ENCODE measurements around the gene TRNT1. TPM values are rescaled to one million over a fixed set of nuclear protein-coding genes. Genes with fewer than 3 reads are reported as not detected.
A peak's percentile ranks its signal among the peaks of the same experiment; 100 is the strongest.

Gene TRNT1
- polyA plus RNA-seq, 4 donors: 28.9 to 37.2 (median 34.5) TPM

DNA sequence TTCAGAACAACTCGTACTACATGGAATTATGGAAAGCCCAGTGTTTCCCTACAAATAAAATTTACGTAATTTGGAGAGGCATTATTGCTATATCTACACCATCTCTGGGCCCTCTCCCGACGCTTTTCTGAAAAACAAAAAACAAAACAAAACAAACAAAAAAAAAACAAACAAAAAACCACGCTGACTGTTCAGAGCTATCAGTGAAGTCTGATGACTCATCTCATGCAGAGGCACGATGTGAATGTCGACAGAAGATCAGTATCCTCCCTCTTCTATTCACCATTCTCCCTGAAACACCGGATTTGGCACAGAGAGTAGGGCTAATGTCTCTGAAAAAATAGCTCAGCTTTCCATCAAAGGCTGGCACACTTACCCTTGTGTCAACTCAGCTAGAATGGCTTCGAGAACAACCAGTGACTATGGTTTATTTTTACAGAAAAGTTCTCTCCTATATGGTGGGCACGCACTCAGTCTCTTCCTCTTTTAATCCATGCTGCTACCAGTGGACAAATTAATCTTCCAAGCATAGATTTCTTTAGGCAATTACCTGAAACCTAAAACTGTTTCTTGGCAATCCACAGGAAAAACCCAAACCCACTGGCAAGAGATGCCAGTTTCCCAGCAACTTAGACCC lies 51.2 kb downstream of the TRNT1 start:
- no peak for DNase-seq (ENCODE audit: low read depth in 4 of 4, low spot score in 3 of 4)

DNA sequence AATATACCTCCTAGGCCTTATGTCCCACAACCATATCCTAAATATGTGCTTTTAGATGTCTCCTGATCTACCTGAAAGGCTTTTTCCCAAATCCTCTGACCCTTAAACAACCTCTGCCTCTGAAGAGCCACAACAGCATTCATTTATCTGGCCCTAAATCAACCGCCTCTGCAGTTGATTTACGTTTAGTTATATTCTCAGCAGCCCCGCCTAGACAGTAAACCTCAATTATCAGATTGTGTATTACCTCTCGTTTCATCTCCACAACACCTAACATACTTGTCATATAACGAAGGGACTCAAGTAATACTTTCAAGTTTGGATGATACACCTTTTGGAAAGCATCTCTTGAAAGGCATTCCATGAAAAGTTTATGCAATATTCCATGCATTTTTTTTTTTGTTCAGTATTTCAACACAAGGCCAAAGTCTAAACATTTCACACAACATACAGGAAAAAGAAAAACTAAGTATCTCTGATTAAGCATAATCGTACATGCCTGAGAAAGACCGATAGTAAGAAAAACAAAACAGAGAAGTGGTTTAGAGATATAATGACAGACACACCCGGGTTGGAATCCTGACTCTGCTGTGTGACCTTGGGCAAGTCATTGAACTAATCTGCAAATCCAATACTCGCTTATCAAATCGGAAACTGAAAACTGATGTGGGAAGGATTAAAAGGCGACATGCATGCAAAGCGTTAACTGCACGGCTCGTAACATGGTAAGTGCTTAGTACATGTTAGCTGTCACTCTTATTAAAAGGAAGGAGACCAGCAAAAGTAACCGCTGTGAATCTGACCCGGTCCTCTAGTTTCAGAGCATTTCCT lies 52.0 kb downstream of the TRNT1 start:
- no peak for DNase-seq (ENCODE audit: low read depth in 4 of 4, low spot score in 3 of 4)

DNA sequence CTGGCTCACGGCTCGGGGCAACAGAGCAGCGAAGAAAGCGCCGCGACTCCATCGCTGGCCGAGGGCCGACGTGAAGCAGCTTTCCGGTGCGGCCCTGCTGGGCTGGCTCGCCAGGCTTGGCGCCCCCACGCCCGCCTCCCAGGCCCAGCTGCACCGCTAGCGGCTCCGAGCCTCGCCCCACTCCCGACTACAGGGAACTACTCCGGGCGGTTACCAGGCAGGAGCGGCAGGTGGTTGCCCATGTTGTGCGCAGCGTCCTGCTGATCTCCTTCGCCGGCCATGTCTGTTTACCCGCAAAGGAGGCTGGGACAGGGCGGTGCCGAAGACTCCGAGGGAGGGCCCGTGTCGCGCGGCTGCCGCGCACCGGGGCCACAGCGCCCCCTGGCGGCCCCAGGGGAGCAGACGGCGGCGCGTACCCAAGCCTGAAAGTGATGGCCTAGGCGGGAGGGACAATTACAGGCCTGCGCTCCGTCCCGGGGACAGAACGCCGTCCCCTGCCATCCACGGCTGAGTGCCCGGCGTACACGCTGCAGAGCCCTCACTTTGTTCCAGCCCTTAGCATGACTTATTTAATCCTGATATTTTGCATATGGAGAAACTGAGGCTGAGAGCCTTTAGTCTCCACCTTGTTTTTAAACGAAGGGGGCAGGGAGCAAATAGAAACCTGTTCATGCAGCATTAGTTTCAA lies 52.8 kb downstream of the TRNT1 start, which contains the start of gene CRBN:
Gene CRBN, minus strand, starts transcription at position 285 of the 688 bp plus-strand sequence. Its CDS starts 4 bp downstream, at position 281.
- peak; percentile 74 to 85 (median 77) for DNase-seq (ENCODE audit: low read depth in 4 of 4, low spot score in 3 of 4)

DNA sequence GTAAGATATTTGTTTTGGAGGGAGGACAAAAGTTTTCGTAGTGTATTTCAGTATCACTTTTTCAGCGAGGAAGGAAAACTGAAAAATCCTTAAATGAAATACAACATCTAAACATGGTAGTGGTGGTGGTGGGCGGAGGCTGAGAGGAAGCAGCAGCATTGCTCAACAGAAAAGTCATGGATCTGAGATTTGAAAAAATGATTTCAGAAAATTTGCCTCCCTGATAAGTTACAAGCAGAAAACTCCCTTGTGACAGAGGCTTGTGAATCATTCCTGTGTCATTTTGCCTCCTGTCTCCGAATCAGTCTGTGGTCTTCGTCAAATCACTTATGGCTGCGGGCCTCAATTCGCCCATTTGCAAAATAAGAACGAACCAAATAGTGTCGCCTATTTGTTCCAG lies 53.7 kb downstream of the TRNT1 start:
- DNase-seq (ENCODE audit: low read depth in 4 of 4, low spot score in 3 of 4): no peak

DNA sequence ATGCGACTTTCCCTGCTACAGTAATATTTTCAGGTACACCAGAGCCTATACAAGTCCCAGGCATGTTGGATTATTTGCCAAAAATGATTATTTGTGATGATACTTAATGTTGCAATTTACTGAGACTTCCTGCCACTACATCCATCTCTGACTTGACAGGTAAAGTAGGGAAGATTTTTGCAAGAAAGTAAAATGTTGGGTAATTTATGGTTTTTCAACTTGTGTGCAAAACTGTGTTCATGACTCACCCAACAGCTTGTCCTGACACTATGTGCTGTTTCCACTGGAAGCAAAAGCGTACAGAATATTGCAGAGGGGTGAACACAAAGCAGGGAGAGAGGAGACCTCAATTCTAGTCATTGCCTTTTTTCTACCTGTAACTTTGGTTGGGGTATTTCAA lies 58.1 kb downstream of the TRNT1 start:
- DNase-seq (ENCODE audit: low read depth in 4 of 4, low spot score in 3 of 4): no peak

DNA sequence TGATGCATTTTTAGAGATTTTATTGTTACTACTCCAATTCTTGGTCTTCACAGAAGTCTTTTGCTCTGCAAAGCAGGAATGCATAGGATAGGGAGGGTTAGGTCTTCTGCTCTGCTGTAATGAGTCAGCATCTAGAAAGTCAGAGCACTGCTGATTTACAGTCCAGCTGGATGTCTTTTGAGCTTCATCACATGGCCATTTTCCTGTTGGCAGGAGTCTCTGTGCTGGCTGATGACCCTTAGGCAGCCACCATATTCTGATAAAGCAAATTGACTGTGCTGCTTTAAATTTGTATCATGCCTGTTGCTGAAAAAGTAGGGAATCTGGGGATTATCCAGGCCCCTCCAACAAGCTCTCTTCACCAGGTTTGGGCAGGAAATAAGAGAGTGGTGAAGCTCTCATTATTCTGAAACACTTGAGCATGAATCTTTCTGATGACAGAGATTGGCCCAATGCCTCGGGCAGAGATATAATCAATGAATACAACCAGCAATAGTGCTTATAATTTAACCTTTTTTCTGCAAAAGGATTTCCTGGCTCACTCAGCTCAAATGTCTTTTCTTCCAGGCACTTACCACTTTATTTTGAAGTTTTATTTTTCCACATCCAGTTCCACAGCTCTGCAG lies 62.5 kb downstream of the TRNT1 start:
- DNase-seq (ENCODE audit: low read depth in 4 of 4, low spot score in 3 of 4): no peak

DNA sequence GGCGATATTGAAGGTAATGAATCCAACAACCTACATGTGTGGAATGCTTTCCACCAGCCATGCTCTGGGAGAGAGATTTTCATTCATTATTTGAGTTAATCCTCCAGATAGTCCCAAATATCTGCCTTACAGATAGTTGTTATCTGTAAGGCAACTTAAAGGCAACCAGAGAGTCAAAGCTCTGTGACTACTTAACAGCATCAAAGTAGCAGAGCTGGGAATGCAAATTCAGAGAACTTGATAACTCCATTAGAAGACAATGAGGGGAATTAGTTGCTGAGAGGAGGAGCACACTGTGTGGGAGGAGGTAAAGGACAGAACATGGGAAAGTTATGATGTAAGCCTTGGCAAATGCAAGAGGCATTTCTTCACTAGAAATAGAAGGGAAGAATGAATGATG lies 63.2 kb downstream of the TRNT1 start:
- DNase-seq (ENCODE audit: low read depth in 4 of 4, low spot score in 3 of 4): no peak

DNA sequence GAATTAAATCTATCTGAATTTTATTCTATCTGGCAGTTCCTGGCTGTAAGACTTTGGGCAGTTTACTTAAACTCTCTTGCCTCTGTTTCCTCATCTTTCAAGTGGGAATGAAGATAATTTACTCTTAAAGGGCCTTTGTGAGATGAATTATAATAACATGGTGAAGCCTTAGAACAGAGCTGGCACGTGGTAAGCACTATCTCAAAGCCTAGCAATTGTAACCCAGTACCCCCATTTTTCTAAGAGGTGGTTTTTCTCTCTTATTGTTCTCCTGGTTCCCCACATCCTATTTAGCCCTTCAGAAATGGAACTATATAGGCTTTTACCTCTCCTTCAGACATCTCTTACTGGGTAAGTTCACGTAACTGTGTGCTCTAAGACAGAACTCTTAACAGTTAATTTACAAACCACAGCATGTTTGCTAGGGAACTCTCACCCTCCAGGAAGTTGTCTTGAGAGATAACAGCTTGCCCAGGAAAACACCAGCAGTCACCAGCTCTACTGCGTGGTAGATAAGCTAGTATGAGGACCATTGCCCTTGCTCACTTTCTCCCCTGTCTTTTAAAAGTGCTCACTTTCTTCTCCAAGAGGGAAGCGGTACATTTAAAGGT lies 65.0 kb downstream of the TRNT1 start:
- no peak for DNase-seq (ENCODE audit: low read depth in 4 of 4, low spot score in 3 of 4)

DNA sequence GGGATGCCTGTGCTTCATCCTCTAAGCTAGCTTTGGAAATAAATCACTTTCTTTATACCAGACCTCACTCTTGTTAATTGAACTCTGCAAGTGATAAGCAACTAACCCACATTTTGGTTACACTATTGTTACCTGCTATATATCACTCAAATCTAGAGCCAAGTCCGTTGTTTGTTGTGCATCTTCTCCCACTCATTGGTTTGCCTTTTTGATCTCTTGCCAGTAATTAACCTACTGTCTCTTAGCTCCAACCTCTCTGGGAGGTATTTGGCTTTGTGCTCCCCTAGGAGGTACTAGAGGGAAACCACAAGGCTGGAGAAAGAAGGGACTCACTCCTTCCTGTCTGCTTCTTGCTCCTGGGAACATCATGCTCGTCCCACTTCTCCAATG lies 65.5 kb downstream of the TRNT1 start:
- DNase-seq (ENCODE audit: low read depth in 4 of 4, low spot score in 3 of 4): no peak

DNA sequence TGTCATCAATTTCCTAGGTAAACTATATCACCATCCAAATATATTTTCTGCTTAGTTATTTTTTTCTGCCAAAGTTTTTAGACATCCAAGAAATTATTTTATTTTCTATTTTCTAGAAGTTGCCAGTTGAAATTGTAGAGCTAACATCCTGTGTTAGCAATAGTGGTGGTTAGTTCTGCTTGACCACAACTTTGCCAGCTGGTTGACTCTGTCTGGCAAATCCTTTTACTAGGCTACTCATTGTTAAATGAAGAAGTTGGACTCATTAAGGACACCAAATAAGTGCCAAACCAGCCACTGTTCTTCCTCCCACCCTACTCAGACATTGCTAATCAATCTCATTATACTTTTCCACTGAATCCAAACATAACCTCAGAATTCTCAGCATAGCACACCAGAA lies 68.1 kb downstream of the TRNT1 start:
- DNase-seq (ENCODE audit: low read depth in 4 of 4, low spot score in 3 of 4): no peak

DNA sequence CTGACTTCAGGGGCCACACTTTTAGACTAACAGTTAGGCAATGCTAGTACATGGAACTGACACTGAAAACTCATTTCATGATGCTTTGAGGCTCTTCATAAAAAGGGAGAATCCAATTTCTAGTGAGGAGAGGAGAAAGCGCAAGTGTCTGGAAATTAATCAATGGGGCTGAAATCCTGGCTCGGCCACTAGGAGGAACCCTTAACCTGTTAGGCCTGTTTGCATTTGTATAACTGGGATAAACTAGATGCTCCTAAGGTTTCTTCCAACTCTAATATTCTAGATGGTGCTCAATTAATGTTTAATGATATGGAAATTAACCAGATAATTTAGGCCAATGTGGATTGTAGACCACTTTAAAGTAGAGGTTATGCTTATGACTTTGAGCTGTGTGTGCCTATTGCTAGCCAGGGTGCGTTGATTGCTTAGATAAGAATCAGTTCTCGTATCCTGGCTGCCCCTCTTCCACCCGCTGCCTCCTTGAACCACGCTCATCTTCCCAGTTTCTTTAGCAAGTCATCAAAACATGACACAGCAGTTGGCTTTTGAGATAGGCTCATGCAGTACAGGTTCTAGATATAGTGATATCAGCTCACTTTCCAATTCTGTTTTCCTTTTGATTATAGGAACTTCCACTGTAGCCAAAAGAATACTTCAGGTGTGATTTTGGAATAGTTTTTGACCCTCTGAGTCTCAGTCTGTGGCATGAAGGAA lies 69.6 kb downstream of the TRNT1 start:
- DNase-seq (ENCODE audit: low read depth in 4 of 4, low spot score in 3 of 4): no peak

Other genes starting within 250 kb of the TRNT1 start
- under 1 TPM; 0.57 to 0.86 (median 0.72) TPM for gene IL5RA, start 16.6 kb upstream of the TRNT1 start, polyA plus RNA-seq (ENCODE audit: insufficient read length in 4 of 4)
- gene CRBN, start 52.8 kb downstream of the TRNT1 start, polyA plus RNA-seq (ENCODE audit: insufficient read length in 4 of 4): 10 to 100 TPM; 59.0 to 81.4 (median 76.1) TPM

Data from right renal pelvis (tissue), 4 donors.